Stimulated activated CD8-positive, alpha-beta memory T cell treated with anti-CD3 and anti-CD28 coated beads, Interleukin-15, amount 100 ng/mL, for 4 hours (primary cell): ENCODE measurements around the gene ZNF121.

ENCODE experiments used
- DNase-seq, 2 donors: peaks; one replicate each; pipeline ENCODE4 v3.0.0-alpha.2; 2020; ENCODE audit warnings: low read depth in 2 of 2

Gene ZNF121

GRCh38 chr19:9538183-9539058 is 45.9 kb downstream of the ZNF121 start, which contains the start of gene ZNF426:
Gene ZNF426, minus strand, starts transcription at chr19:9538645. Its CDS starts 2,413 bp downstream, at chr19:9536232.
- peak; percentile 66 to 71 for DNase-seq

- DNase-seq, result no peak
Observed at GRCh38 chr19:9535934-9536333, 48.4 kb downstream of the ZNF121 start.

- no peak for DNase-seq
Observed at GRCh38 chr19:9531933-9532332, 52.4 kb downstream of the ZNF121 start.

GRCh38 chr19:9528757-9529336 is 55.5 kb downstream of the ZNF121 start:
- DNase-seq, result no peak

- DNase-seq, result no peak
Observed at GRCh38 chr19:9523885-9524474, 60.3 kb downstream of the ZNF121 start.
